Measurements from ENCODE around the gene PLPP3.

PLPP3 gene

DNA sequence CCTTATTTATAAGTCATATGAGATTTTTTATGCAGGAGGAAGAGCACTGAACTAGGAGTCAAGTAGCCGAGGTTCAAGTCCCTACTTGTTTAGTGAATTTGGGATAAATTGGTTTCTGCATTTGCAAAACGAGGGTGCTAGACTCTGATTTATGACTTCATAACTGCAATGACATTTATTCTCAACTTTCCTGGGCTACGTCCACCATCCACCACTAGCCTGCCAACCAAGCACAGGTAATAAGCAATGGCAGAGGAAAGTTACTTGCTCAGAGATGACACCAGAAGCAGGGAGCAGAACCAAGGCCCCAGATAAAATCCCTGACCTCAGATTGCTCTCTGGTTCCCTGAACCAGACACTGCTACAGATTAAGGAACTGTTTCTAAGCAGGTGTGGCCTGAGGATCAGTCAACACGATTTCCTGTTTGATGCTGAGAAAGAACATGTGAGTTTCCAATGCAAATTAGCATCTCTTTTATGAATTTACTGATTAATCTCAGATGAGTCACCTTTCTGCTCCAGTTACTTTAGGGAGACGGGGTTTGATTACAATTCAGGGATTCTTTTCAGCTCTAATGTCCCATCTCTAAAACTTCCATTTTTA is 52.7 kb downstream of the PLPP3 start:
- no peak for TF ChIP-seq FOXP2 (optimal IDR thresholded peaks at IDR 0.05; ENCODE audit: borderline replicate concordance, extremely low read depth, extremely low read length, insufficient read depth)
- TF ChIP-seq POLR2AphosphoS5 (IDR thresholded peaks at IDR 0.05; ENCODE audit: low read depth, low read length), result no peak
- TF ChIP-seq SIN3A (IDR thresholded peaks at IDR 0.05; ENCODE audit: borderline replicate concordance, insufficient read depth, low read length), result no peak
- TF ChIP-seq TAF1 (IDR thresholded peaks at IDR 0.05; ENCODE audit: borderline replicate concordance, insufficient read depth, low read length), result no peak
- TF ChIP-seq, protein P1, sequence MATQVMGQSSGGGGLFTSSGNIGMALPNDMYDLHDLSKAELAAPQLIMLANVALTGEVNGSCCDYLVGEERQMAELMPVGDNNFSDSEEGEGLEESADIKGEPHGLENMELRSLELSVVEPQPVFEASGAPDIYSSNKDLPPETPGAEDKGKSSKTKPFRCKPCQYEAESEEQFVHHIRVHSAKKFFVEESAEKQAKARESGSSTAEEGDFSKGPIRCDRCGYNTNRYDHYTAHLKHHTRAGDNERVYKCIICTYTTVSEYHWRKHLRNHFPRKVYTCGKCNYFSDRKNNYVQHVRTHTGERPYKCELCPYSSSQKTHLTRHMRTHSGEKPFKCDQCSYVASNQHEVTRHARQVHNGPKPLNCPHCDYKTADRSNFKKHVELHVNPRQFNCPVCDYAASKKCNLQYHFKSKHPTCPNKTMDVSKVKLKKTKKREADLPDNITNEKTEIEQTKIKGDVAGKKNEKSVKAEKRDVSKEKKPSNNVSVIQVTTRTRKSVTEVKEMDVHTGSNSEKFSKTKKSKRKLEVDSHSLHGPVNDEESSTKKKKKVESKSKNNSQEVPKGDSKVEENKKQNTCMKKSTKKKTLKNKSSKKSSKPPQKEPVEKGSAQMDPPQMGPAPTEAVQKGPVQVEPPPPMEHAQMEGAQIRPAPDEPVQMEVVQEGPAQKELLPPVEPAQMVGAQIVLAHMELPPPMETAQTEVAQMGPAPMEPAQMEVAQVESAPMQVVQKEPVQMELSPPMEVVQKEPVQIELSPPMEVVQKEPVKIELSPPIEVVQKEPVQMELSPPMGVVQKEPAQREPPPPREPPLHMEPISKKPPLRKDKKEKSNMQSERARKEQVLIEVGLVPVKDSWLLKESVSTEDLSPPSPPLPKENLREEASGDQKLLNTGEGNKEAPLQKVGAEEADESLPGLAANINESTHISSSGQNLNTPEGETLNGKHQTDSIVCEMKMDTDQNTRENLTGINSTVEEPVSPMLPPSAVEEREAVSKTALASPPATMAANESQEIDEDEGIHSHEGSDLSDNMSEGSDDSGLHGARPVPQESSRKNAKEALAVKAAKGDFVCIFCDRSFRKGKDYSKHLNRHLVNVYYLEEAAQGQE (IDR thresholded peaks at IDR 0.05; ENCODE audit: insufficient read depth in 1 of 2, low read depth in 2 of 2, low read length in 2 of 2), result no peak

DNA sequence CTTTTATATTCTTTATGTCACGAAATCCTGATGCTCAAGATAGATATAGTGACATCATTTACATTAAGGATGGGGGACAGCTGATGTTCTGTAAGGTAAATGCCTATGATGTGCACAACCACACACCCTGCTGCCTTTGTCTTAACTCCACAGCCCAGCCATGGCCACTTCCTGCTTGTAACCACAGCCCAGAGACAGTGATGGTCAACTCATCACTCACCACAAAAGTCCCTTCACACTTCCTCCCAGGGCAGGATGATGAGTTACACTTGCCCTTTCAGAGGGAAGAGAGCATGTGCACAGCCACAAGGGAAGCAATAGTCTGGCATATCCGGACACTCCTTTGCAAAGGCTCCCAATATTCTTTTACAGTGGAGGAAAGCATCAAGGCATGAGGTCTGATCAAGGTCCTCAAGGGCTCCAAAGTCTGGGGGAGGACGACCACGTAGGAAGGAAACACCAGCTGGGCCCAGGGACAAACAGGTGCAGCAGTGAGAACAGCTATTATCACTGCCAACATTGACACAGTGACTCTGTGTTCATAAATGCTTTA is 53.8 kb downstream of the PLPP3 start:
- TF ChIP-seq SIN3A (IDR thresholded peaks at IDR 0.05; ENCODE audit: borderline replicate concordance, insufficient read depth, low read length), result no peak
- TF ChIP-seq POLR2AphosphoS5 (IDR thresholded peaks at IDR 0.05; ENCODE audit: low read depth, low read length), result no peak

DNA sequence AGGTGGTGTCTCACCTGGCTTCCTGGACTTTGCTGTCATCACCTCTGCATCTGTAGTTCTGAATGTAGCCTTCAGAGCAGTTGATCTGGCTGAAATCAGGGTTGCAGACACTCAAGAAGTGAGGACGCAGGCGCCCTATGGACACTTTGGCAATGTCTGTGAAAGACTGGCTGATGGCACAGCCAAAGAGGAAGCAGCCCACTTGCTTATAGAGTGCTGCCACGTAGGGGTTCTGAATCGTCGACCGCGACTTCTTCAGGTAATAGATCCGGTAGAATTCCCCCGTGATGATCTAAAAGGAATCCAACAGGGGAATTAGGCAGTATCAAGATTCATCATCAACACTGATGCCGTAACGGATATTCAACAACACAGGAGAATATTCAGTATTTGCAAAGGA is 55.1 kb downstream of the PLPP3 start:
- TF ChIP-seq SIN3A (IDR thresholded peaks at IDR 0.05; ENCODE audit: borderline replicate concordance, insufficient read depth, low read length) (no peak), TAF1 (IDR thresholded peaks at IDR 0.05; ENCODE audit: borderline replicate concordance, insufficient read depth, low read length) (no peak), FOXP2 (optimal IDR thresholded peaks at IDR 0.05; ENCODE audit: borderline replicate concordance, extremely low read depth, extremely low read length, insufficient read depth) (no peak), POLR2AphosphoS5 (IDR thresholded peaks at IDR 0.05; ENCODE audit: low read depth, low read length) (no peak)
- TF ChIP-seq, protein P1 (IDR thresholded peaks at IDR 0.05; ENCODE audit: insufficient read depth in 1 of 2, low read depth in 2 of 2, low read length in 2 of 2), result no peak

- TF ChIP-seq POLR2AphosphoS5 (IDR thresholded peaks at IDR 0.05; ENCODE audit: low read depth, low read length), result no peak
Observed at GRCh38 chr1:56522680-56523079, 56.7 kb downstream of the PLPP3 start.

GRCh38 chr1:56520016-56520601 is 59.3 kb downstream of the PLPP3 start:
- TF ChIP-seq POLR2AphosphoS5 (IDR thresholded peaks at IDR 0.05; ENCODE audit: low read depth, low read length), result no peak
- TF ChIP-seq TAF1 (IDR thresholded peaks at IDR 0.05; ENCODE audit: borderline replicate concordance, insufficient read depth, low read length), result no peak
- no peak for TF ChIP-seq SIN3A (IDR thresholded peaks at IDR 0.05; ENCODE audit: borderline replicate concordance, insufficient read depth, low read length)
- TF ChIP-seq, protein P1 (IDR thresholded peaks at IDR 0.05; ENCODE audit: insufficient read depth in 1 of 2, low read depth in 2 of 2, low read length in 2 of 2), result no peak
- TF ChIP-seq FOXP2 (optimal IDR thresholded peaks at IDR 0.05; ENCODE audit: borderline replicate concordance, extremely low read depth, extremely low read length, insufficient read depth), result no peak

DNA sequence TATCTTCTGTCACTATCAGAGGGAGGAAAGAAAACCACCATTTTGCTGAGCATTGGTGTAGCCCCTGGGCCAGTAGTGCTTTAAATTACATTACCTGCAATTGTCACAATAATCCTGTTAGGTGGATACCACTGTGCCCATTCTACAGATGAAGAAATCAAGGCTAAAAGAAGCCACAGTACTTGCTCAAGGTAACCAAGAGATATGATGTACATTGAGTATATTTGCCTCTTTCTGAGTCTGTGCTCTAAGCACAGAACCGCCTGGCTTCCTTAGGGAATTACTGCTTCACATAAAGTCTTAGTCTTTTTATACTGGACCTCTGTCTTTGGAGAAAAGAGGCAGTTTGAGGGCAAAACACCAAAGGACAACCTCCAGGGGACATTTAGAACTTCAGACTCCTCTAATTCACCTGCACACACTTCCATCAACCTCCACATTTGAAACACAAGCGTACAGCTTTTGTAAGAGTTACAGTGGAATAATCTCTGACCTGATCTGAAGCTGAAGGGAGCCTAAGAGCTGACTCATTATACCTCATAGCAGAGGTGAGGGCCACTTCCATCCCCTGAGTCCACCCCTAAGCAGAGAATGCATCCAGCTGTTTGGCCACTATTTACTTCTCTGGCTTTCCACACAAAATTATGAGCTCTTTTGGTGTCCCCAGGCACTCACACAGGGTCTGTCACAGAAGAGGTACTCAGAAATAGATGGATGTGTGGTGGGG is 61.8 kb downstream of the PLPP3 start:
- TF ChIP-seq FOXP2 (optimal IDR thresholded peaks at IDR 0.05; ENCODE audit: borderline replicate concordance, extremely low read depth, extremely low read length, insufficient read depth) (no peak), POLR2AphosphoS5 (IDR thresholded peaks at IDR 0.05; ENCODE audit: low read depth, low read length) (no peak)

Data from PFSK-1 (cell line).